Amniotic epithelial cell (primary cell): ENCODE results near the gene TMEM60.
A peak's percentile ranks its signal among the peaks of the same experiment; 100 is the strongest.
"Not testable (repeated sequence)": the region's sequence is repeated elsewhere in the genome, so short reads cannot be mapped to it uniquely, and the experiment has no call there.

Experiments
- DNase-seq: peaks from one replicate; pipeline ENCODE4 v3.0.0-alpha.2; 2010; ENCODE audit warnings: low read depth

Gene TMEM60

GRCh38 chr7:77811516-77812289 is 13.5 kb upstream of the TMEM60 start:
- peak; percentile 36 for DNase-seq

GRCh38 chr7:77808517-77808916 is 10.3 kb upstream of the TMEM60 start:
- DNase-seq, result no peak

- DNase-seq, result no peak
Observed at GRCh38 chr7:77806425-77806824, 8.2 kb upstream of the TMEM60 start.

GRCh38 chr7:77802557-77803405 is 4.5 kb upstream of the TMEM60 start:
- no peak for DNase-seq

GRCh38 chr7:77800730-77801129 is 2.5 kb upstream of the TMEM60 start:
- DNase-seq, result no peak

- peak; percentile 66 for DNase-seq
Observed at GRCh38 chr7:77800158-77800557, 1.9 kb upstream of the TMEM60 start.

GRCh38 chr7:77799078-77799964 is 1.1 kb upstream of the TMEM60 start:
- DNase-seq, result peak; percentile 24

GRCh38 chr7:77797734-77798393 is 370 bp downstream of the TMEM60 start:
- no peak for DNase-seq

- no peak for DNase-seq
Observed at GRCh38 chr7:77796960-77797359, 1.3 kb downstream of the TMEM60 start.

- no peak for DNase-seq
Observed at GRCh38 chr7:77796109-77796508, 2.1 kb downstream of the TMEM60 start.

GRCh38 chr7:77794000-77794399 is 4.2 kb downstream of the TMEM60 start:
- no peak for DNase-seq

GRCh38 chr7:77791956-77792355 is 6.3 kb downstream of the TMEM60 start:
- DNase-seq, result peak; percentile 23

GRCh38 chr7:77791336-77791735 is 6.9 kb downstream of the TMEM60 start:
- no peak for DNase-seq

- DNase-seq, result no peak
Observed at GRCh38 chr7:77788327-77788902, 9.8 kb downstream of the TMEM60 start.

- no peak for DNase-seq
Observed at GRCh38 chr7:77786741-77787140, 11.5 kb downstream of the TMEM60 start.

GRCh38 chr7:77786018-77786417 is 12.2 kb downstream of the TMEM60 start:
- DNase-seq, result no peak

- DNase-seq, result not testable (repeated sequence)
Observed at GRCh38 chr7:77784426-77784825, 13.8 kb downstream of the TMEM60 start.

- no peak for DNase-seq
Observed at GRCh38 chr7:77783545-77783944, 14.7 kb downstream of the TMEM60 start.

- peak; percentile 38 for DNase-seq
Observed at GRCh38 chr7:77783111-77783510, 15.1 kb downstream of the TMEM60 start.

- no peak for DNase-seq
Observed at GRCh38 chr7:77782383-77782782, 15.9 kb downstream of the TMEM60 start.

- no peak for DNase-seq
Observed at GRCh38 chr7:77778535-77778934, 19.7 kb downstream of the TMEM60 start.
